Activated naive CD4-positive, alpha-beta T cell (primary cell): ENCODE results near the gene TRMU.

Experiments used
- DNase-seq, 4 experiments: peaks; one replicate each; lab custom pipeline; 2025; lab: John Stamatoyannopoulos, UW

Gene TRMU

DNA sequence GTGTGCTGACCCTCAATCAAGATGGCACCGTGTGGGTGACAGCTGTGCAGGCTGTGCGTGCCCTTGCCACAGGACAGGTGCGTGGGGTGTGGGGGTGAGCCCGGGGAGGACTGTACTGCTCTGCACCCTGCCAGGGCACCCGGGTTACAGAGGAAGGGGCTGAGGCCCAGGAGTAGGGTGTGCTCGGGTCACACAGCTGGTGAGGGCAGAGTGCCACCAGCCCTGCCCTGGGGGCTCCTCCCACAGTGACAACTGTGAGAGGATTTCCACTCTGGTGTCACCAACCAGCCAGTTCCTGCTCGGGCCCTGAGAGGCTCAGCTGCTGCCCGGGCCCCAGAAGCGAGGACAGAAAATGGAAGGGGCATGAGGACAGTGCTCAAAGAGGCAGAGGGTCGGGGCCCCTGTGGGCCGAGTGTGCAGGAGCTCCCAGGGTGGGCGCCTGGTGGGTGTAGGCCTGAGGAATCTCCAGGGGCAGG lies 20.5 kb downstream of the TRMU start:
- DNase-seq: no peak

DNA sequence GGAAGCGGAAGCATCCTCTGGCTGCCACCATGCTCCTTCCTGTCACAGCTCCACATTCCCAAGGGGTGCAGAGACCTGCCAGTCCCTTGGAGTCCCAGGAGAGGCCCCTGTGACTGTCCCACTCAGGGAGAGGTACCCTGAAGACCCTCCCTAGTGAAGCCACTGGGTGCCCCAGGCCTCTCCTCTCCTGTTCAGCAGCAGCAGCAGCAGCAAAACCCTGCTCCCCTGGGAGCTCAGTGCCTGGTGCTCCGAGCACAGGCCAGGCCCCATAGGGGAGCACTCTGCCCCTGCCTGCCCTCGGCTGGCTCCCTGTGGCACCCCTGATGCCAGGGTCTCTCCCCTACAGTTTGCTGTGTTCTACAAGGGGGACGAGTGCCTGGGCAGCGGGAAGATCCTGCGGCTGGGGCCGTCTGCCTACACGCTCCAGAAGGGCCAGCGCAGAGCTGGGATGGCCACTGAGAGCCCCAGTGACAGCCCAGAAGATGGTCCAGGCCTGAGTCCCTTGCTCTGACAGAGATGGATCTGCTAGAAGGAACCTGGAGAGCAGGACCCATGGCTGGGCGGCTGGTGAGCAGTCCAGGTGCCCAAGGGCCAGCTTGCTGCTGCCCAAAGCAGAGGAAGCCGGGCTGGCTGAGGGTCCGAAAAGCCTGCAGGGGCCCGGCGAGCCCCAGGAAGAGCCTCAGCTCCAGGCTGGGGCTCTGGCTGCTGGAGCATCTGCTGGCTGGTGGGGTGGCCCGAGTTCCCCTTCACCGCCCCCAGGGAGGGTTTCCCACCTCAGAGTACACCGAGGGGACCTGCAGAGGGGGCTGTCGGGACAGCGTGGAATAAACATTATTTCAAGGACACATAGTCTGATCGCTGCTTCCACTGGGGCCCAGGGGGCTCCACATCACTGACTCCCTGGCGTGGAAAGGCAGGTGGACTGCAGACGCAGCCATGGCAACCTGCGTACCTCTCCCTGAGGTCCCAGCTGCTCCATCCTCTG lies 21.3 kb downstream of the TRMU start:
- no peak for DNase-seq

GRCh38 chr22:46357711-46358520 lies 22.4 kb downstream of the TRMU start:
- no peak for DNase-seq

DNA sequence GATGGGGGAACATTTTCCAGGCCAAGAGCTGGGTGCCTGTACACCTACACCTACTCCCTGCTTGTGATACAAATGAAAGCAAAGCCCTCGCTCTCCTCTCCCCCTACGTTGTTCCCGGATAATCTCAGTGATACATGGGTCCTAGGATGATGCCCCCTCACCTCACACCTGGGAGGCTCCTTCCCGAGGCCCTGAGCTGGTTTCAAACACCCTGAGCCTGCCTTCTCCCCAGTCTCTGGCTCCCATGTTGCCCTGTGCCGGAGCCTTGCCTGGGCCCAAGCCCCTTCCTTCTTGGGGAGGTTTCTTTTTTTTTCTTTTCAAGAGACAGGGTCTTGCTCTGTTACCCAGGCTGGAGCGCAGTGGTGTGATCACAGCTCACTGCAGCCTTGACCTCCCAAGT lies 23.3 kb downstream of the TRMU start:
- DNase-seq: no peak

GRCh38 chr22:46359362-46359761 lies 23.8 kb downstream of the TRMU start:
- DNase-seq: no peak

- DNase-seq: no peak
These were observed 24.6 kb downstream of the TRMU start for GRCh38 chr22:46360097-46360496.

DNA sequence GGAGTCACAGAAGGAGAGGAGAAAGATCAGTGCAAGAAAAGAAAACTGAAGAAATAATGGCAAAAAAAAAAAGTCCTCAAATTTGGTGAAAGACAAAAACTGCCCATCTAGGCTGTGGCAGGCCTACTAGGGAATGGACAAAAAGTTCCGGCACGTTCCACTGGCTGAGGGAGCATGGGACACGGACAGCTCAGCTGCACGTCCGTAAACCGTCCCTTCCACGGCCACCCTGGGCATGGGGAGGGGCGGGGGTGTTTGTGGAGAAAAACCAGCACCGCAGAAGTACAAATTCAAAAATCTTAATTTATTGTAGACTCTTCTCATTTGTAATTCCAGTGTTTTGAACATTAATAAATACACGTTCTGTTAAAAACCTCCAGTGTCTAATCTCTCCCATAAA lies 25.4 kb downstream of the TRMU start:
- no peak for DNase-seq

- DNase-seq: no peak
These were observed 26.3 kb downstream of the TRMU start for GRCh38 chr22:46361826-46362202.

DNA sequence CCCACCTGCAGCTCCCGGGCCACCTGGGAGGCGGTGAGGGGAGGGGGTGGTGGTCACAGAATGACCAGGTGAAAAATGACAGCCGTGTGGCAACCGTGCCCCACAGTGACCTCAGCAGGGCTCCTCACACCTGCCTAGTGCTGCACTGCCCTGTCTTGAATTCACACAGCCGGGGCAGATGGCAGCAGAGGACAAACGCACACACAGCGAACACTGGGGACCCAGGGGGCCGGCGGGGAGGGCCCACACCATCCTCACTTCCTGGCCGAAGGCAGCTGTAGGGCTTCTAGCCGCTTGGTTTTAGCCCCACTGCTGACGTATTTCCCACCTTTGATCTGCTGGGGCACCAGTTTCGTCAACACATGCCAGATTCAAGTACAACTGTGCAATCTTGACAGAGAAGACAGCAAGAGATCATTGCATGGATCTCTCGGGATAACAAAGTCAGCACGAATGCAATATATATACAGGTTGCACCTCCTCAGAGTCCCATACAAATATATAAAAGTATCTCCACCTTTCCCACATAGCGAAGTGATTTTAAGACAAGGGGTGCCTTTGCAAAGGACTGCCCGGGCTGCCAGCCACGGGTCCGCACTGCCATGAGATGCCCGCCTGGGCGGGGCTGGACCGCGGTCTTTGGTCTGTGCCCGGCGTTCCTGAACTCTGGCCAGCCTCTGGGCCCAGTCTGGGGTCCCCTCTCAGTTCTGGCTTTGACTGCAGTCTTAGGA lies 26.9 kb downstream of the TRMU start:
- DNase-seq: no peak

- no peak for DNase-seq
These were observed 27.5 kb downstream of the TRMU start for GRCh38 chr22:46362934-46363515.

DNA sequence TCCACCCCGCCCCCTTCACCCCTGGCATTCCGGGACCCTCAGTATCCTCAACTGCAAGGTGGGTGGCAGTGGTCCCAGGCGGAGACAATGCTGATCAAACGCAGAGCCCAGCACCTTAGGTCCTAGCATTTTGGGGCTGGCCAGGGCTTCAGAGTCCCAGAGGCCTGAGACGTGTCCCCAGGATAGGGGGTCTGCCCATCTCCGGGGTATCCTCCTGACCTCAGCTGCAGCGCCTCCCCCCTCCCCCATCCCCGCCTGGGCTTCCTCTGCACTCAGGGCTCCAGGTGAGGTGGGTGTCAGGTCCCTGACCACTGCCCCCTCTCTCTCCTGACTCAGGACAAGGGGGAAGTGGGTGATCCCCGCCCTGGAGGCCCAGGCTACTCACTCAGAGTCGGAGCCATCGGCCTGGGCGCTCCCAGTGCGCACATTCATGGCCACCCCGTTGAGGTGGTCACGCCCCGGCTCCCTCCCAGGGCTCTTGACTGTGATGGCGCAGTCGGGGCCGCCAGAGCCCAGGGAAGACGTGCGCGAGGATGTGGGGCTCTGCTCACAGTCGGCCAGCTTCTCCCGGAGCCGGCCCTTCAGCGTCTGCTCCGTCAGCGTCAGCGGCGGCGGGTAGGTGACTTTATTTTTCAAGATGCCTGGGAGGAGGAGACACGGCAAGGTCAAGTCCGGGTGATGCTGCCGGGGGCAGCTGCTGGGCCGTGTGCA lies 28.3 kb downstream of the TRMU start:
- DNase-seq: no peak

- no peak for DNase-seq
These were observed 29.0 kb downstream of the TRMU start for GRCh38 chr22:46364341-46365165.

DNA sequence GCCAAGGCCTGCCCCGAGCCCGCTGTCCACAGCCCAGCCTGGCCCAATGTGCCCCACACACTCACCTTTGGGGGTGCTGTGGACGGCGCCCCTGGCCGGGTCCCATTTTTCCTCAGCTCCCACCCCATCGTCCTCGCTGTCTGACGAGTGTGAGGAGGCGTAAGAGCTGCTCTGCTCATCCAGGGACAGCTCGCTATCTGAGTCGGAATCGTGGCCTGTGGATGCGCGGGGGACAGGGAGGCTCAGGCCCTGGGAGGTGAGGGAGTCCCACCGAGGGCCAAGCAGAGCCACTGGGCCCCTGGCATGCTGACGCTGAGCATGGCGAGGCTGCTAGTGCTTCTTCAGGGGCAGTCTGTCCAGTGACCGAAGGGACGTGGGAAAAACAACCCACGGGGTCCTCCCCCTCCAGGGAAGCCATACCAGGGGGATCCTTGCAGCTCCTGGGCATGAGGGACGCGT lies 29.7 kb downstream of the TRMU start:
- no peak for DNase-seq

- no peak for DNase-seq
These were observed 30.8 kb downstream of the TRMU start for GRCh38 chr22:46366327-46366731.

DNA sequence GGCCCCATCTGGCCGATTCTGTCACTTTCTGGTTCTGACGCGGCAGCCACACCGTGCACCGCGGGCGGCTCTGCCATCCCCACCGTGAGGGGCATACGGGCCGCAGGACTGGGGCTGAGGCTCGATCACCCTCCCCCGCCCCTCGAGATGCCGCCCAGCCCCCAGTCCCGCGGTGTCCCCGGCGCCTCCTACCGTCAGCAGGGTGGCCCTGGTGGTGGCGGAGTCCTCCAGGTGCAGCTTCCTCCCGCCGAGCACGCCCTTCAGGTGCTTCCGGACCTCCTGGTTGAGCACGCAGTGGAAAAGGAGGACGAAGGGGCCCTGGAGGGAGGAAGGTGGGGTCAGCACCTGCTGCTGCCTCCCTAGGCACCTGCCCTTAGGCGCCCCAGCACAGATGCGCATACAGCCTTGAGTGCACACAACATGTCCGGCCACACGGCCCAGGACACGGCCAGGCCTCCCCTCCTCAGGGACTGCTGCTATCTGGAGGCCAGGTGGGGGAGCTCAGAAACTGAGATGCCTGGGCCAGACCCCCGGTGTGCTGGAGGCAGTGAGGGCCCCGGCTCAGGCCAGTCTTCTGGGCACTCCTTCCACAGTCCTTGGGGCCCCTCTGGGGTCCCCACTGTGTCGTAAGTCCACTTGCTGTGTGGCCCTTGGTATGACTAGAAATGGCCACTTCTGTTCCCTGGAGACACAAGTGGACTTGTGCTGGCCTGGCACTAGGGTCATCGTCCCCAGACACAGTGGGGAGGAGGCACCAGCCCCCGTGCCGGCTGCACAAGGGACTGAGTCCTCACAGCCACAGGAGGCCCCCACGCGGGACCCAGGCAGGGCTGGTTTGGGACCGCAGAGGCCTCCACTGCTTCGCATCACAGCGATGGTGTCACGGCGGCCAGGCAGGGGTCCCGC lies 31.5 kb downstream of the TRMU start:
- no peak for DNase-seq

DNA sequence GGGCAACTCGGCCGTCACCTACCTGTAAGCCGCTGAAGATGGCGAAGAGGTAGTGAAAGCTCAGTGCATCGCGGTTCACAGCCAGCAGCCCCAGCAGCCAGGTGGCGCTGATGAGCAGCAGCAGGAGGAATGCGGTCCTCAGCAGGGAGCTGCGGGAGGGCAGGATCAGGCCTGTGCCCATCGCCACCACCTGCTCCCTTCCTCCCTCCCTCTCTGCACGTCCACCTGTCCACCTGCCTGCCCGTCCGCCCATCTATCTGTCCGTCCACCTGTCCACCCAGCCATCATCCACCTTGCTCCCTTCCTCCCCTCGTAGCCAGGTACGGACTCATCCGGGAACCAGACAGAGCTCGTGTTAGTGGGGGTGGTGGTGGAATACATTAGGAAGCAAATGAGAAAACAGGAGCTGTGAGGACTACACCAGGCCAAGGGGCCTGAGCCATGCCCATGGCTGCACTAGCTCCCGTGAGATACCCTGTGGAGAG lies 32.2 kb downstream of the TRMU start:
- peak; percentile 25 to 65 (median 36) for DNase-seq

- DNase-seq: no peak
These were observed 32.9 kb downstream of the TRMU start for GRCh38 chr22:46368422-46368821.

- no peak for DNase-seq
These were observed 33.6 kb downstream of the TRMU start for GRCh38 chr22:46368871-46369715.
